GM19193 (cell line): Measurements from ENCODE around the gene ZNF567.

Experiments used
- POLR2A ChIP-seq: IDR thresholded peaks from 4 replicates; pipeline ENCODE4 v1.6.1; 2011; ENCODE audit not compliant: insufficient read depth, insufficient read length; ENCODE audit errors: extremely low read depth

ZNF567 gene

GRCh38 chr19:36719687-36720556 lies 32.5 kb downstream of the ZNF567 start:
- TF ChIP-seq POLR2A: no peak

- TF ChIP-seq POLR2A: no peak
These were observed 58.5 kb downstream of the ZNF567 start for GRCh38 chr19:36745870-36746269.

GRCh38 chr19:36747750-36748149 lies 60.3 kb downstream of the ZNF567 start:
- no peak for TF ChIP-seq POLR2A

GRCh38 chr19:36748431-36749275 lies 61.2 kb downstream of the ZNF567 start:
- TF ChIP-seq POLR2A: no peak

- no peak for TF ChIP-seq POLR2A
These were observed 62.8 kb downstream of the ZNF567 start for GRCh38 chr19:36750066-36750691.
